ENCODE results near the gene DPP6.

DNA sequence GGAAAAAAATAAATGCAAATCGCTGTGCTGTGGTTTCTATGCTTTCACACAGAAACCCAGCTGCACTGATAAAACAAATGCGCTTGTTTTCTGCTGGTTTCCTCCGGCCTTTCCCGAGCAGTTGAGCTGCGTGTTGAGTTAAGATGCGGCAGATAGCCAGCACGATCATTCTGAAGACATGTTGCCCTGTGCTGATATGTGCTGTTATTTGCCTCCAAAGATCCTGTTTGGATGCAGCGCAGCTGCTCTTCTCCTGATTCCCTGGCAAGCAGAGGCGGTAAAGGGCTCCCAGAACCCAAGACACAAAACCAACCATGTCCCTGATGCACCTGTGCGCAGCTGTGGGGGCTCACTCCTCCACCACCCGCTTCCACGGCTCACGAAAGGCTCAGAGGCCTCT lies 725.3 kb downstream of the DPP6 start:
- TF ChIP-seq, protein P1, sequence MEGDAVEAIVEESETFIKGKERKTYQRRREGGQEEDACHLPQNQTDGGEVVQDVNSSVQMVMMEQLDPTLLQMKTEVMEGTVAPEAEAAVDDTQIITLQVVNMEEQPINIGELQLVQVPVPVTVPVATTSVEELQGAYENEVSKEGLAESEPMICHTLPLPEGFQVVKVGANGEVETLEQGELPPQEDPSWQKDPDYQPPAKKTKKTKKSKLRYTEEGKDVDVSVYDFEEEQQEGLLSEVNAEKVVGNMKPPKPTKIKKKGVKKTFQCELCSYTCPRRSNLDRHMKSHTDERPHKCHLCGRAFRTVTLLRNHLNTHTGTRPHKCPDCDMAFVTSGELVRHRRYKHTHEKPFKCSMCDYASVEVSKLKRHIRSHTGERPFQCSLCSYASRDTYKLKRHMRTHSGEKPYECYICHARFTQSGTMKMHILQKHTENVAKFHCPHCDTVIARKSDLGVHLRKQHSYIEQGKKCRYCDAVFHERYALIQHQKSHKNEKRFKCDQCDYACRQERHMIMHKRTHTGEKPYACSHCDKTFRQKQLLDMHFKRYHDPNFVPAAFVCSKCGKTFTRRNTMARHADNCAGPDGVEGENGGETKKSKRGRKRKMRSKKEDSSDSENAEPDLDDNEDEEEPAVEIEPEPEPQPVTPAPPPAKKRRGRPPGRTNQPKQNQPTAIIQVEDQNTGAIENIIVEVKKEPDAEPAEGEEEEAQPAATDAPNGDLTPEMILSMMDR (IDR thresholded peaks at IDR 0.05): no peak
- no peak for TF ChIP-seq POLR2A (IDR thresholded peaks at IDR 0.05)

All from Peyer's patch (tissue), 4 donors.